Spleen (tissue), 11 donors: Measurements from ENCODE around the gene SYNC. TPM values are rescaled to one million over a fixed set of nuclear protein-coding genes. Genes with fewer than 3 reads are reported as not detected.

Experiments
- DNase-seq: peaks from one replicate; pipeline ENCODE4 v3.0.0-alpha.2; 2020
- H3K27ac ChIP-seq, 8 donors: fragments of 200-600 bp; sonication (generic) in 7 of 8; 1 replicate in 4 of 8; 2 replicates in 4 of 8; pipeline versions ENCODE4 v1.5.0 to v1.8.0; 2016 to 2021; ENCODE audit warnings: inconsistent platforms in 4 of 8, mild to moderate bottlenecking in 4 of 8, moderate library complexity in 1 of 8
- H3K27me3 ChIP-seq, 7 donors: fragments of 200-600 bp; sonication (generic) in 6 of 7; replicated peaks in 1 of 7; 1 replicate in 4 of 7; 2 replicates in 3 of 7; pipeline versions ENCODE4 v1.5.0 to v1.8.0; 2016 to 2021; ENCODE audit warnings: inconsistent platforms in 3 of 7, mild to moderate bottlenecking in 1 of 7
- H3K36me3 ChIP-seq, 6 donors: fragments of 200-600 bp; sonication (generic) in 5 of 6; 1 replicate in 4 of 6; 2 replicates in 2 of 6; pipeline versions ENCODE4 v1.5.0 to v1.8.0; 2016 to 2021; ENCODE audit warnings: inconsistent platforms in 2 of 6
- H3K4me1 ChIP-seq, 6 donors: fragments of 200-600 bp; sonication (generic) in 5 of 6; 1 replicate in 3 of 6; 2 replicates in 3 of 6; pipeline versions ENCODE4 v1.5.0 to v1.8.0; 2016 to 2021; ENCODE audit warnings: inconsistent platforms in 3 of 6
- H3K4me3 ChIP-seq, 8 donors: fragments of 200-600 bp; sonication (generic) in 7 of 8; 1 replicate in 4 of 8; 2 replicates in 4 of 8; pipeline versions ENCODE4 v1.5.0 to v1.8.0; 2016 to 2021; ENCODE audit warnings: inconsistent platforms in 4 of 8, mild to moderate bottlenecking in 4 of 8, moderate library complexity in 2 of 8
- H3K9me3 ChIP-seq, 8 donors: fragments of 200-600 bp; sonication (generic) in 7 of 8; 1 replicate in 4 of 8; 2 replicates in 4 of 8; pipeline versions ENCODE4 v1.5.0 to v1.8.0; 2016 to 2021; ENCODE audit warnings: inconsistent platforms in 4 of 8
- CTCF ChIP-seq, 11 experiments: fragments of 200-600 bp in 7 of 11; fragments of 450-650 bp in 4 of 11; sonication (generic) in 4 of 11; IDR thresholded peaks in 8 of 11; conservative IDR thresholded peaks in 3 of 11; 1 replicate in 7 of 11; 2 replicates in 4 of 11; pipeline versions ENCODE4 v1.4.0 to v1.8.0; 2016 to 2021; ENCODE audit warnings: antibody characterized with exemption in 11 of 11, inconsistent platforms in 4 of 11, mild to moderate bottlenecking in 1 of 11
- POLR2A ChIP-seq, 3 donors: fragments of 450-650 bp; IDR thresholded peaks; one replicate each; pipeline ENCODE4 v1.5.1; 2017; ENCODE audit warnings: antibody characterized with exemption in 3 of 3, mild to moderate bottlenecking in 1 of 3
- POLR2AphosphoS5 ChIP-seq, 3 donors: sonication (generic); formaldehyde crosslinking; IDR thresholded peaks; one replicate each; pipeline ENCODE4 v1.5.1; 2017; ENCODE audit warnings: antibody characterized with exemption in 3 of 3
- WGBS, 5 donors: extraction: QIAGEN DNeasy Blood & Tissue Kit in 3 of 5; methylation state at CpG; one replicate each; pipeline versions ENCODE4 v1.1.5 to v1.1.7; 2013 to 2018; 5-methylcytosine and 5-hydroxymethylcytosine counted together
- intact Hi-C: fragments of 100-400 bp; cut with DNase I; formaldehyde crosslinking; loops from one replicate; pipeline ENCODE4 v1.15.0; 2023; ENCODE audit warnings: low total_unique reads
- polyA plus RNA-seq, 3 donors: library from polyadenylated mRNA; stranded (reverse); fragments of 200-250 nt; gene quantifications; one replicate each; pipeline ENCODE4 v1.2.1, GENCODE V29; 2013
- total RNA-seq, 7 donors: library from RNA; depleted of rRNA in 3 of 7; stranded (reverse); fragments of >200 nt in 3 of 7; fragmentation: NEBNext Ultra II Directional in 4 of 7; extraction: Animal tissue kit (Norgen Biotek cat#: 25700) in 4 of 7; gene quantifications; one replicate each; pipeline versions ENCODE4 v1.1.0 to v1.2.1, GENCODE V29; 2016 to 2021
- donor health status: healthy with polysubstance abuse.
- donor health status: DM: no; HTN: no; CAD: no; lungs with moderate emphysema.
- donor health status: DM: no; HTN: no; CAD: no.
- donor health status: Bipolar disorder and iron deficiency.
- donor health status: healthy.
- donor health status: DM: no; HTN: no; CAD: no.
- donor health status: DM: yes; HTN: yes; CAD: no.

Gene SYNC
- total and polyA plus RNA-seq, 10 donors, result 1.2 to 9.2 (median 5.6) TPM

GRCh38 chr1:32742956-32743355 lies 40.4 kb upstream of the SYNC start:
- intact Hi-C loops, result no loop called here
- peak overlapping the region in 1 of 8 donors; percentile 36 for H3K27ac ChIP-seq
- TF ChIP-seq POLR2A (IDR thresholded peaks at IDR 0.05) (no peak), POLR2AphosphoS5 (IDR thresholded peaks at IDR 0.05) (no peak), CTCF (IDR thresholded peaks at IDR 0.05 in 8 of 11, conservative IDR thresholded peaks at IDR 0.05 in 3 of 11) (no peak)
- H3K27me3 ChIP-seq, result peaks cover 0 to 36% (median 12%) of the 10 kb centered on the region in 7 donors
- H3K36me3 ChIP-seq, result no peaks in the 10 kb centered on the region
- no peak for DNase-seq
- peak overlapping the region in 2 of 8 donors; percentile 55 to 73 for H3K4me3 ChIP-seq
- no peaks in the 10 kb centered on the region for H3K9me3 ChIP-seq
- H3K4me1 ChIP-seq, result peaks cover 4 to 31% (median 19%) of the 10 kb centered on the region in 6 donors
- 66 to 93% (median 70%) methylated on average over 4 of the region's 4 CpGs for WGBS, 5 donors

- 17 to 54% (median 18%) methylated on average over 6 to 28 of the region's 28 CpGs for WGBS, 5 donors
- no peak for DNase-seq
These were observed 39.8 kb upstream of the SYNC start for GRCh38 chr1:32742199-32742947.

GRCh38 chr1:32741413-32742198 lies 39.0 kb upstream of the SYNC start:
- H3K4me3 ChIP-seq, result peak overlapping the region; percentile 28 to 73 (median 47)
- H3K9me3 ChIP-seq, result no peaks in the 10 kb centered on the region
- intact Hi-C loops, result no loop called here
- peaks cover 0 to 36% (median 12%) of the 10 kb centered on the region in 7 donors for H3K27me3 ChIP-seq
- TF ChIP-seq POLR2A (IDR thresholded peaks at IDR 0.05) (no peak), POLR2AphosphoS5 (IDR thresholded peaks at IDR 0.05) (no peak), CTCF (IDR thresholded peaks at IDR 0.05 in 8 of 11, conservative IDR thresholded peaks at IDR 0.05 in 3 of 11) (peak in 3 of 11 experiments; percentile 16 to 33 (median 31))
- peak overlapping the region in 2 of 8 donors; percentile 33 to 36 for H3K27ac ChIP-seq
- no peaks in the 10 kb centered on the region for H3K36me3 ChIP-seq
- peaks cover 4 to 31% (median 19%) of the 10 kb centered on the region in 6 donors for H3K4me1 ChIP-seq
- WGBS, 5 donors, result 1 to 2% (median 1%) methylated on average over 21 to 103 of the region's 103 CpGs
- no peak for DNase-seq

More at GRCh38 chr1:32742199-32742947, 39.8 kb upstream of the SYNC start:
- no peaks in the 10 kb centered on the region for H3K9me3 ChIP-seq
- H3K4me1 ChIP-seq, result peaks cover 4 to 31% (median 19%) of the 10 kb centered on the region in 6 donors
- TF ChIP-seq POLR2A (IDR thresholded peaks at IDR 0.05) (no peak), POLR2AphosphoS5 (IDR thresholded peaks at IDR 0.05) (no peak), CTCF (IDR thresholded peaks at IDR 0.05 in 8 of 11, conservative IDR thresholded peaks at IDR 0.05 in 3 of 11) (no peak)
- peak overlapping the region; percentile 28 to 73 (median 42) for H3K4me3 ChIP-seq
- intact Hi-C loops, result no loop called here
- peak overlapping the region in 2 of 8 donors; percentile 16 to 36 for H3K27ac ChIP-seq
- no peaks in the 10 kb centered on the region for H3K36me3 ChIP-seq
- H3K27me3 ChIP-seq, result peaks cover 0 to 36% (median 12%) of the 10 kb centered on the region in 7 donors
